H1 (cell line): ENCODE results near the gene PRSS50. TPM values are rescaled to one million over a fixed set of nuclear protein-coding genes. Genes with fewer than 3 reads are reported as not detected.

ENCODE experiments used
- SUZ12 ChIP-seq: fragments of 200-600 bp; sonication (generic); IDR thresholded peaks from 2 replicates; pipeline ENCODE4 v1.6.1; 2012; ENCODE audit warnings: mild to moderate bottlenecking, inconsistent platforms, low read length, moderate library complexity, mixed read lengths
- polyA plus RNA-seq, 7 experiments: library from polyadenylated mRNA; depleted of rRNA in 3 of 7; stranded (reverse) in 5 of 7; unstranded in 2 of 7; fragments of >200 nt in 5 of 7; fragments of 200-250 nt in 2 of 7; gene quantifications; 1 replicate in 5 of 7; 2 replicates in 1 of 7; 4 replicates in 1 of 7; pipeline versions ENCODE4 v1.2.1 to v1.2.3, GENCODE V29; 2011 to 2013; ENCODE audit warnings: missing spikeins in 2 of 7, mixed read lengths in 2 of 7
- total RNA-seq: library from RNA; stranded (reverse); fragmentation: NEBNext Ultra II Directional; extraction: Animal tissue kit (Norgen Biotek cat#: 25700); gene quantifications from 2 replicates; pipeline ENCODE4 v1.2.1, GENCODE V29; 2021

PRSS50 gene
- total and polyA plus RNA-seq, 2 of the 8 experiments (the other 6 are each of a cell fraction or from before 2014, with no cell fraction given), result 0.47 to 0.71 TPM

- no peak for TF ChIP-seq SUZ12
- TF ChIP-seq, all 59 proteins: peak for 0
Observed at GRCh38 chr3:46668116-46668515, 49.6 kb downstream of the PRSS50 start (continued).
